SKM-1 (cell line): Measurements from ENCODE around the gene TFAP2A.
A peak's percentile ranks its signal among the peaks of the same experiment; 100 is the strongest.

ENCODE experiments used
- DNase-seq: peaks from one replicate; lab custom pipeline; 2025; ENCODE audit not compliant: unreplicated experiment; lab: John Stamatoyannopoulos, UW

Gene TFAP2A

DNA sequence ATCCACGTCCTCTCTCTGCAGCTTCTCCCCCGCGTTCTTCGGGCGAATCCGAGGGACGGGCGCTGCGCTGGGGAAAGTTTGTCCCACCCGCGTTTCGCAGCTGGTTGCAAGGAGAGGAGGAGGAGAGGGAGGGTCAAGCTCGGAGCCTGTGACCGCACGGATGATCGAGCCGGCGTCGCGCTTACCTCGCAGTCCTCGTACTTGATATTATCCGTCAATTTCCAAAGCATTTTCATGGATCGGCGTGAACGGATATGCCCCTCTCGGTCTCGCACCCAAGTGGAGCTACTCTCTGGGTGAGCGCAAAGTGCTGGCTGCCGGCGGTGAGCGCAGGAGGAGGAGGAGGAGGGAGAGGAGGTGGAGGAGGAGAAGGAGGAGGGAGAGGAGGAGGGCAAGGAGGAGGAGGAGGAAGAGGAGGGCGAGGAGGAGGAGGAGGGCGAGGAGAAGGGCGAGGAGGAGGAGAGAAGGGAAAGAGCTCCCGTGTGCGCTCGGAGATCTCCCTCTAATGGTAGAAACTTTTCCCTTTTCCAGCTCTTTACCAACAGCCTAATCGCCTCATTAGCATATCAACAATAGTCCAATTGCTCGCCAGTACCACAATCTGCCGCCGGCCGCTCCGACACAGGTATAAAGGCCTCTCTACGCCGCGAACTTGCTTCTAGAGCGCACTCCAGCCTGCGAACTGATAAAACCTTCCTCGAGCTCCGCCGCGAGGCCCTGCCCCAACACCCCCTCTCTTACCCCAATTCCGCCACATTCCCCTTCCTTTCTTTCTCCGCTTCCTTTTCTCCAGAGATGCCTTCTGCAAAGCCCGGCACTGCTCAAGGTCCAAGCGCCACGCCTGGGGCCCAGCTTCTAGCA lies at the start of gene TFAP2A:
Gene TFAP2A, minus strand, starts transcription at position 319 of the 861 bp plus-strand sequence. Its CDS starts 83 bp downstream, at position 236.
- DNase-seq, result no peak

DNA sequence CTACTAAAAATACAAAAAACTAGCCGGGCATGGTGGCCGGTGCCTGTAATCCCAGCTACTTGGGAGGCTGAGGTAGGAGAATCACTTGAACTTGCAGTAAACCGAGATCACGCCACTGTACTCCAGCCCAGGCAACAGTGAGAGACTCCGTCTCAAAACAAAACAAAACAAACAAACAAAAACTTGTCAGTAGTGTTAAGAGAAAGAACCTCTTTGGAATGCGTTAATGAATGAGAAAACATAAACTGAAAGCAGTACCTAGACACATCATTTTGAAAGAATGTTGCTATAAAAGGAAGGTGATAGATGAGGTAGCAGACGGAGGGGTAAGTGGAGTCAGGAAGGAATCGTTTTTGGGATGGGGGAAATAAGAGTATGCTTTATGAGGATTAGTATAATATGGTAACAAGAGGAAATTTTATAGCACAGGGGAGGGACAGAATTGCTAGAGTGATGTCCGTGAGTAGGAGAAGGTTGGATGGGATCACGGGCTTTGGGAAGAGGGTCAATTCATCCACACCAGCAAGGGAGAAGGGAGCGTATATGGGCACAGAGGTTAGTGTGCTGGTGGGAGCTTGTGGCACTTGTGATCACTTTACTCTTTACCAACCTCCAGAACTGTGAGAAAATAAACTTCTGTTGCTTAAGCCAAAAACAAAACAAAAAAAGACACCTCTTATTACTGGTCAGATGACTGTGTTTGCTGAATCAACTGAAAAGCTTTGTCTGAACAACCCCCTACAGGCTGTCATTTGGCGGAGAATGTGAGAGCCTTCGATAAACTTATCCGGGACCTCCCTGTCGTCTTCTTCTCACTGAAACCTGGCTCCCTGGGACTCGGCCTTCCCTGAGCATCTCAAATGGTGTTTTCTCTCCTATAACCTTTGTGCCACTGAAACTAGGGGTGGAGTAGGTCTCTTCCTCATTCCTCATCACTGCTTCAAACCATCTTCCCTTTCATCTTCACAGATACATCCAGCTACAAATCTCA lies 48.9 kb upstream of the TFAP2A start:
- no peak for DNase-seq

- no peak for DNase-seq
These were observed 48.2 kb upstream of the TFAP2A start for GRCh38 chr6:10463040-10463439.

- no peak for DNase-seq
These were observed 47.0 kb upstream of the TFAP2A start for GRCh38 chr6:10461850-10462249.

- no peak for DNase-seq
These were observed 45.2 kb upstream of the TFAP2A start for GRCh38 chr6:10460096-10460495.

GRCh38 chr6:10458287-10458686 lies 43.4 kb upstream of the TFAP2A start:
- no peak for DNase-seq

DNA sequence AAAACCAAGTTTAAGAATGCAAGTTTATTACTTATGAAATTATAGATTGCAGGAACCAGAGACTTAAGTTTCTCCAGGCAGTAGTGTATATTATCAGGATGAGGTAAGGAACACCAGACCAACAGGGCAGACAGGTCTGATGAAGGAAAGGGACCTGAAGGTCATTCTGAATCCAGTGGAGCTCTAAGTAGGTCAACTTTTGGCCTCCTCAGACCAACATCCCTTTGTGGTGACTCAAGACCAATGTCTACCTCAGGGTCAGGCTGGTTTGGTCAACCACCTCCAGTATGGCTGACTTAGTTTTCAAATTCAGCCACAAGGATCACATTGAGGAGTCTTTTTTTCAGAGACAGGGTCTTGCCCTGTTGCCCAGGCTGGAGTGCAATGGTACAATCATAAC lies 38.7 kb upstream of the TFAP2A start:
- no peak for DNase-seq

DNA sequence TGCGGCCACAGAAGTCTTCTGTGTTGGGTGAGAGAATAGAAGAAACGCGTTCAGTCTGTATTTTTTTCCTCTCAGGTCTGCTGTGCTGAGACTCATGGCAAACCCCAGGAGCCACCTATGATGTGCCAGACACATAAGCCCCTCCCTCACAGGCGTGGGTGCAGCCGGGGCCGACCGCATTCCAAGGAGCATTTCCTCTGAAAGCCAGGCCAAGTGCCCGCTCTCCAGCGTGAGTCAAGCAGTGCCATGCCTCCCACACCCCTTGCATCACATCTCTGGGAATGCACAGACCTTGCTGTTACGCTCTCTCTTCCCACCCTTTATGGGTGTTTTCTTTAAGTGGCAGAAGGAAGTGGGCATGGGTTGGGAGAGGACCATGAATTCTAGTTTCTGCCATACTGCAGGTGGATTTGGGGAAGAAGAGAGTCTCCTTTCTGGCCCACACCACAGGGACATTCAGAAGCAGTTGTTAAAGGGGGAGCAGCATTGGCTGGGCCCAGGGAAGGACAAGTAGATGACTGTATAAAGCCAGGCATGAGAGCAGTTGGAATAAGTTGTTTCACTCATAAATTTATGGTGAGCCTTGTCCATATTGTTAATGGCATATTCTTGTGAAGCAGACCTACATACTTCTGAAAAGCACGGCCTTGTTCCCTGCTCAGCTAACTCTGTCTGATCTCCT lies 37.1 kb upstream of the TFAP2A start:
- no peak for DNase-seq

GRCh38 chr6:10451394-10451793 lies 36.5 kb upstream of the TFAP2A start:
- DNase-seq, result no peak

- no peak for DNase-seq
These were observed 34.9 kb upstream of the TFAP2A start for GRCh38 chr6:10449751-10450150.

GRCh38 chr6:10448096-10448495 lies 33.2 kb upstream of the TFAP2A start:
- no peak for DNase-seq

- no peak for DNase-seq
These were observed 31.7 kb upstream of the TFAP2A start for GRCh38 chr6:10446548-10446947.

GRCh38 chr6:10441655-10442009 lies 26.8 kb upstream of the TFAP2A start:
- no peak for DNase-seq

DNA sequence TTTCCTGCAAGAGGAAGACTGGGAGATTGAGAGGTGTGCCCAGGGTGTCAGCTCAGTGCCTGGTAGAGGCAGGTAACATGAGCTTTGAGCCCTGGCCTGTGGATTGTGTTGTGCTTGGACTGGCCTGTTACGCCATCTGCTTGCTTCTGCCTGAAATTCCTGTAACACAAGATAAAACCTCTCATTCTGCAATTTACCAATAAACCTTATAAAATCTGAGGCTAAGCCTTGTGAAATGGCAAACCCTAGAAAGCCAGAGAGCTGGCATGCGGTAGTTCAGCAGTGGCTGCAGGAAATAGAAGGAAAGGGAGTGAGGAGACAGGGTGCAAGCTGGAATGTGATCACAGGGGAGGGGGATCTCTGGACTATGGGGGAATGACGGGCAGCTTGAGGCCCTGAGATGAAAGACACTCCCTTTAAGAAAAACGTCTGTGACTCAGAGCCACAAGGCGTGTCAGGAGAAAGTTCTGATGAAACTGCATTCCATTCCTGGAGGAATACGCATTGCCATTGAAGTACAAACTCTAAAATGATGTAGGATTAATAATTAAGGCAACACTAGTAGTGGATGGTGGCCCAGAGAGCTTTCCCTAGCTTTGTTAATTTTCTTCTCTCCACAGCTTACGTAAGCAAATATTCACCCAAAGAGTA lies 26.3 kb upstream of the TFAP2A start:
- no peak for DNase-seq

DNA sequence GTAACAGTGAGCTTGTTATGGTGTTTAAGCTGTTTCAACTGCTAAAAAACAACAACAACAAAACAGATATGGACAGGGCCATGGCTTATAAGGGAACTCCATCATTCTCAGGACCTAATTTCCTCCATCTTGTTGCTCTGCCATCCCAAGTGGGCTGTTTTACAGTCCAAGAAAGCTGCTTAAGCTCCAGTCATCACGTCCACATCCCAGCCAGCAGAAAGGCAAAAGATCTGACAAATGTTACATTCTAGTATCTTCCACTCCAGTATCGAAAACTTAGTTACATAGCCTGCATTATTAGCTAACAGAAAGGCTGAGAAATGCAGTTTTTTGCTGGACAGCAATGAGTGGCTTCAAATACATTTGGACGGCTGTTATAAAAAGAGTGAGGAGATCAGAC lies 23.0 kb upstream of the TFAP2A start:
- no peak for DNase-seq

DNA sequence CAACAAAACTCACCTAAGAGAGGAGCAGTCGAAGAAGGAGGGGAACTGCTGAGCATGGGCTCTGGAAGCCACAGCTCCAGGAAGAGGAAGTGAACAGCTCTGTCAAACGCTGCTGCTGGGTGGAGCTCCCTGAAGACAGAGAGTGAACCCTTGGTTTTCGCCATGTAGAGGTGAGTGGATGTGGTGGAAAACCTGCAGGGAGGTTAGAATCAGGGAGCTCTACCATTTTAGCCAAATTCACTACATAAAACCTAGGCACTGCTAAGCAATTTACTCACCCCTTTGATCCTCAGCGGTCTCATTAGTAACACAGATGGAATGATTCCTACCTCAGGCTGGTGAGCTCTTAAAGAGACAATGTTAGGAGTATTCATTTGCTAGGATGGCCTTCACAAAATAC lies 19.4 kb upstream of the TFAP2A start:
- peak; percentile 73 for DNase-seq

DNA sequence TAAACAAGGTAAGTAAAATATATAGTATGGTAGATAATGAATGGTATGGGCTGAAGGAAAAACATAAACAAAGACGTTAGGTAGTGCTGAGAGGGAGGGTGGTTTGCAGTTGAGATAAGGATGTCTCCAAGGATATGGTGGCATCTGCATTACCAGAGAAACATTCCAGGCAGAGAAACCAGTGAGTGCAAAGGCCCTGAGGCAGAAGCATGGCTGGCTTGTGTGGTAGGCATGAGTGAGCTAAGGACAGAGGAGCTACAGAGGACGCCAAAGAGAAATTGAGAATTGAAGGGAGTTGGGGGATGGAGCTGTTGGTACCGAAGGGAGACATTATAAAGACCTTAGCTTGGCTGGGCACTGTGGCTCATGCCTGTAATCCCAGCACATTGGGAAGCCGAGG lies 18.4 kb upstream of the TFAP2A start:
- DNase-seq, result no peak

DNA sequence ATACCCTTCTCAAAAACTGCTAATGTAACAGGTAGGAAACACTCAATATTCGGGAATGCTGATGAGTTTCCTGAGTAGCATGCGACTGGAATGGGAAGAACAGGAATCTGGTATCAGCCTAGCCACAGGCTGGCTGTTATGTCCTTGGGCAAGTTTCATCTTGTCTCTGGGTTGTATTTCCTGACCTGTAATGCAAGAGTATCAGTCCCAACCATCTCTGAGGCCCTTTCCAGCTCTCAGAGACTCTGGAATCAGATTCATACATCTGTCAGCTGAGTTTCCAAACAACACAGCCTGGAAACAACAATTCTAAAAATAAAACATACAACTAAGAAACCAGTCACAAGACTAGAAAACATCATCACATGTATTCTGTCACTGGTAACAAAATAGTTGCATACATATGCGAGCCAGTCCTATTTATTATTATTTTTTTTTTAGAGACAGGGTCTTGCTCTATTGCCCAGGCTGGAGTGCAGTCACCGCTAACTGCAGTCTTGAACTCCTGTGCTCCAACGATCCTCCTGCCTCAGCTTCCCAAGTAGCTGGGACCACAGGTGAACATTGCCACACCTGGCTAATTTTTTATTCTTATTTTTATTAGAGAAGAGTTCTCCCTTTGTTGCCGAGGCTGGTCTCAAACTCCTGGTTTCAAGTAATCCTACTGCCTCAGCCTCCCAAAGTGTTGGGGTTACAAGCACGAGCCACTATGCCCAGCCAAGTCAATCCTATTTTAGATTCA lies 16.7 kb upstream of the TFAP2A start:
- no peak for DNase-seq

GRCh38 chr6:10429638-10430427 lies 15.0 kb upstream of the TFAP2A start:
- peak; percentile 30 for DNase-seq
